ENCODE measurements around the gene GAS2L1.

Gene GAS2L1

DNA sequence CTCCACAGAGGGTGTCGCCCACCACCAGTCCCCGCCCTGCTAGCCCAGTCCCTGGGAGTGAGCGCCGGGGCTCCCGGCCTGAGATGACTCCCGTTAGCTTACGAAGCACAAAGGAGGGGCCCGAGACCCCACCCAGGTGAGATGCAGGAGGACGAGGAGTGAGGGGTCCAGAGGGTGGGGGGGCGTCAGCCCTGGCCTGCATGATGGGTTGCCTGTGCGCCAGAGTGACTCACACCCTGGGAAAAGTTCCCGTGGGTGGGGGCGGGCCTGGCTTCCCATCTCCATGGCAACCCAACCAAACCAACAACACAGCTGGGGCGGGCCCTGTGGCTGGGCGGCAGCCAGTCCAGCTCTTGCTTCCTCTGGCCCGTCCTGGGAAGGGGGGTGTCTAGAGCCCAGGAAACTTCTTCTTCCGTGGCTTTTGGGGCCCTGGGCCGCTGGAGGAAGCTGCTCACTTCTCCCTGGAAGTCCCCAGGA lies 4.5 kb downstream of the GAS2L1 start (continued):
- TF ChIP-seq, protein P1, sequence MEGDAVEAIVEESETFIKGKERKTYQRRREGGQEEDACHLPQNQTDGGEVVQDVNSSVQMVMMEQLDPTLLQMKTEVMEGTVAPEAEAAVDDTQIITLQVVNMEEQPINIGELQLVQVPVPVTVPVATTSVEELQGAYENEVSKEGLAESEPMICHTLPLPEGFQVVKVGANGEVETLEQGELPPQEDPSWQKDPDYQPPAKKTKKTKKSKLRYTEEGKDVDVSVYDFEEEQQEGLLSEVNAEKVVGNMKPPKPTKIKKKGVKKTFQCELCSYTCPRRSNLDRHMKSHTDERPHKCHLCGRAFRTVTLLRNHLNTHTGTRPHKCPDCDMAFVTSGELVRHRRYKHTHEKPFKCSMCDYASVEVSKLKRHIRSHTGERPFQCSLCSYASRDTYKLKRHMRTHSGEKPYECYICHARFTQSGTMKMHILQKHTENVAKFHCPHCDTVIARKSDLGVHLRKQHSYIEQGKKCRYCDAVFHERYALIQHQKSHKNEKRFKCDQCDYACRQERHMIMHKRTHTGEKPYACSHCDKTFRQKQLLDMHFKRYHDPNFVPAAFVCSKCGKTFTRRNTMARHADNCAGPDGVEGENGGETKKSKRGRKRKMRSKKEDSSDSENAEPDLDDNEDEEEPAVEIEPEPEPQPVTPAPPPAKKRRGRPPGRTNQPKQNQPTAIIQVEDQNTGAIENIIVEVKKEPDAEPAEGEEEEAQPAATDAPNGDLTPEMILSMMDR (tag by site-specific recombination; IDR thresholded peaks at IDR 0.05) = no peak
- TF ChIP-seq ZSCAN5A (tag by site-specific recombination; IDR thresholded peaks at IDR 0.05) = no peak
- TF ChIP-seq YY1 (tag by site-specific recombination; IDR thresholded peaks at IDR 0.05) = no peak
- TF ChIP-seq BCL11A (tag by site-specific recombination; IDR thresholded peaks at IDR 0.05; ENCODE audit: low read depth) = no peak
- TF ChIP-seq ZNF626 (tag by site-specific recombination; IDR thresholded peaks at IDR 0.05) = no peak
- no peak for TF ChIP-seq ZNF596 (tag by site-specific recombination; IDR thresholded peaks at IDR 0.05)
- 0 out of 2 replicates have a peak, but pooled peaks have one; percentile 14 for TF ChIP-seq ZBTB8A (tag by site-specific recombination; IDR thresholded peaks at IDR 0.05)
- peak; percentile 68; the same call in 1 of the 2 replicates for TF ChIP-seq KLF8 (tag by site-specific recombination; IDR thresholded peaks at IDR 0.05)
- no peak for TF ChIP-seq OVOL3 (tag by site-specific recombination; IDR thresholded peaks at IDR 0.05)
- peak; percentile 70 for TF ChIP-seq SP2 (tag by site-specific recombination; IDR thresholded peaks at IDR 0.05)
- no peak for TF ChIP-seq ZNF660 (tag by site-specific recombination; IDR thresholded peaks at IDR 0.05)
- no peak for TF ChIP-seq ELK4 (IDR thresholded peaks at IDR 0.05; ENCODE audit: borderline replicate concordance, low read depth, low read length)
- TF ChIP-seq ZSCAN16 (tag by site-specific recombination; IDR thresholded peaks at IDR 0.05) = no peak
- no peak for TF ChIP-seq ZNF549 (tag by site-specific recombination; IDR thresholded peaks at IDR 0.05)
- no peak for TF ChIP-seq ZBTB21 (tag by site-specific recombination; IDR thresholded peaks at IDR 0.05)
- TF ChIP-seq ZNF677 (tag by site-specific recombination; IDR thresholded peaks at IDR 0.05) = no peak
- TF ChIP-seq PRDM6 (tag by site-specific recombination; IDR thresholded peaks at IDR 0.05) = no peak
- no peak for TF ChIP-seq ZNF610 (tag by site-specific recombination; IDR thresholded peaks at IDR 0.05; ENCODE audit: borderline replicate concordance)
- peak; percentile 48 for TF ChIP-seq ZBTB17 (tag by site-specific recombination; IDR thresholded peaks at IDR 0.05)
- TF ChIP-seq ZNF518A (tag by site-specific recombination; conservative IDR thresholded peaks at IDR 0.05; ENCODE audit: low read depth) = no peak
- TF ChIP-seq ZNF146 (tag by site-specific recombination; IDR thresholded peaks at IDR 0.05) = no peak
- no peak for TF ChIP-seq HOXA7 (CRISPR knock-in tag; IDR thresholded peaks at IDR 0.05; ENCODE audit: borderline replicate concordance)
- TF ChIP-seq ZNF148 (tag by site-specific recombination; IDR thresholded peaks at IDR 0.05; ENCODE audit: borderline replicate concordance) = no peak
- no peak for TF ChIP-seq ZNF785 (tag by site-specific recombination; IDR thresholded peaks at IDR 0.05)
- TF ChIP-seq GLIS1 (tag by site-specific recombination; IDR thresholded peaks at IDR 0.05) = peak; percentile 65
- no peak for TF ChIP-seq ZNF768 (tag by site-specific recombination; IDR thresholded peaks at IDR 0.05)
- TF ChIP-seq ZNF266 (tag by site-specific recombination; IDR thresholded peaks at IDR 0.05; ENCODE audit: low read depth) = no peak

All from HEK293 (cell line).